SH-SY5Y (cell line): ENCODE measurements around the gene MGAT4C.

ENCODE experiments used
- GATA2 ChIP-seq: IDR thresholded peaks from 2 replicates; pipeline ENCODE4 v1.6.1; 2011; ENCODE audit warnings: mild to moderate bottlenecking, low read depth, low read length
- GATA3 ChIP-seq: IDR thresholded peaks from 2 replicates; pipeline ENCODE4 v1.6.1; 2011; ENCODE audit warnings: low read depth, mild to moderate bottlenecking, low read length, moderate library complexity

GRCh38 chr12:86117711-86118110 lies 138.5 kb downstream of the MGAT4C start:
- no peak for TF ChIP-seq GATA2
- no peak for TF ChIP-seq GATA3
